ENCODE measurements around the gene NPAT. TPM values are rescaled to one million over a fixed set of nuclear protein-coding genes. Genes with fewer than 3 reads are reported as not detected.

NPAT gene
- polyA plus RNA-seq, 1 donor (not counting 4 experiments of a cell fraction or from before 2014, with no cell fraction given), result 8.0 TPM

GRCh38 chr11:108131993-108132392 is 90.4 kb downstream of the NPAT start:
- no peak overlapping the region for H2AFZ ChIP-seq (ENCODE audit: control insufficient read depth, low read length)
- no peaks in the 10 kb centered on the region for H3K9me3 ChIP-seq (ENCODE audit: control insufficient read depth, low read depth, low read length)
- TF ChIP-seq EZH2 (IDR thresholded peaks at IDR 0.05; ENCODE audit: low read length), result no peak
- no peak for TF ChIP-seq CTCF (optimal IDR thresholded peaks at IDR 0.05 in 1 of 3, IDR thresholded peaks at IDR 0.05 in 1 of 3, conservative IDR thresholded peaks at IDR 0.05 in 1 of 3; ENCODE audit: extremely low read depth in 1 of 3, insufficient read depth in 2 of 3, low read length in 3 of 3)
- no peaks in the 10 kb centered on the region for H3K27me3 ChIP-seq (ENCODE audit: control insufficient read depth, extremely low read depth, insufficient read depth, low read length)
- FAIRE-seq, result no peak
- no peak overlapping the region for H3K9ac ChIP-seq (ENCODE audit: control insufficient read depth, extremely low read depth, insufficient read depth, low read length)
- no peak overlapping the region for H3K4me3 ChIP-seq (ENCODE audit: control insufficient read depth in 2 of 3, extremely low read depth in 1 of 3, insufficient read depth in 2 of 3, low read depth in 1 of 3, low read length in 3 of 3)
- H4K20me1 ChIP-seq (ENCODE audit: control insufficient read depth, extremely low read depth, insufficient read depth, low read length), result no peaks in the 10 kb centered on the region
- no peak for DNase-seq (ENCODE audit: low read depth, low spot score)
- peaks cover 1 to 4% of the 10 kb centered on the region in 2 experiments for H3K36me3 ChIP-seq (ENCODE audit: control insufficient read depth in 2 of 2, extremely low read depth in 1 of 2, insufficient read depth in 2 of 2, low read length in 2 of 2)
- H3K79me2 ChIP-seq (ENCODE audit: control insufficient read depth, insufficient read depth, low read length), result peaks cover 3% of the 10 kb centered on the region
- dilution Hi-C loops (cut with MboI; ENCODE audit: extremely low pct_ligation_motif_present, low sequenced_read_pairs), result no loop called here
- no peaks in the 10 kb centered on the region for H3K9me1 ChIP-seq (ENCODE audit: control insufficient read depth, extremely low read depth, insufficient read depth, low read length)
- H3K27ac ChIP-seq (ENCODE audit: control insufficient read depth, insufficient read depth, low read length), result no peak overlapping the region
- peaks cover 3% of the 10 kb centered on the region for H3K4me1 ChIP-seq (ENCODE audit: control insufficient read depth, extremely low read depth, insufficient read depth, low read length)
- H3K4me2 ChIP-seq (ENCODE audit: control insufficient read depth, extremely low read depth, insufficient read depth, low read depth, low read length), result no peak overlapping the region

GRCh38 chr11:108128772-108129171 is 93.7 kb downstream of the NPAT start:
- dilution Hi-C loops (cut with MboI; ENCODE audit: extremely low pct_ligation_motif_present, low sequenced_read_pairs), result no loop called here
- no peak overlapping the region for H2AFZ ChIP-seq (ENCODE audit: control insufficient read depth, low read length)
- peaks cover 18% of the 10 kb centered on the region for H3K79me2 ChIP-seq (ENCODE audit: control insufficient read depth, insufficient read depth, low read length)
- DNase-seq (ENCODE audit: low read depth, low spot score), result no peak
- H3K9me1 ChIP-seq (ENCODE audit: control insufficient read depth, extremely low read depth, insufficient read depth, low read length), result no peaks in the 10 kb centered on the region
- H3K4me1 ChIP-seq (ENCODE audit: control insufficient read depth, extremely low read depth, insufficient read depth, low read length), result no peaks in the 10 kb centered on the region
- no peak for FAIRE-seq
- H3K27ac ChIP-seq (ENCODE audit: control insufficient read depth, insufficient read depth, low read length), result no peak overlapping the region
- no peaks in the 10 kb centered on the region for H3K27me3 ChIP-seq (ENCODE audit: control insufficient read depth, extremely low read depth, insufficient read depth, low read length)
- H3K9me3 ChIP-seq (ENCODE audit: control insufficient read depth, low read depth, low read length), result no peaks in the 10 kb centered on the region
- no peak overlapping the region for H3K4me3 ChIP-seq (ENCODE audit: control insufficient read depth in 2 of 3, extremely low read depth in 1 of 3, insufficient read depth in 2 of 3, low read depth in 1 of 3, low read length in 3 of 3)
- H3K4me2 ChIP-seq (ENCODE audit: control insufficient read depth, extremely low read depth, insufficient read depth, low read depth, low read length), result no peak overlapping the region
- H3K36me3 ChIP-seq (ENCODE audit: control insufficient read depth in 2 of 2, extremely low read depth in 1 of 2, insufficient read depth in 2 of 2, low read length in 2 of 2), result peaks cover 0 to 1% of the 10 kb centered on the region in 2 experiments
- TF ChIP-seq EZH2 (IDR thresholded peaks at IDR 0.05; ENCODE audit: low read length), result no peak
- TF ChIP-seq CTCF (optimal IDR thresholded peaks at IDR 0.05 in 1 of 3, IDR thresholded peaks at IDR 0.05 in 1 of 3, conservative IDR thresholded peaks at IDR 0.05 in 1 of 3; ENCODE audit: extremely low read depth in 1 of 3, insufficient read depth in 2 of 3, low read length in 3 of 3), result no peak
- H4K20me1 ChIP-seq (ENCODE audit: control insufficient read depth, extremely low read depth, insufficient read depth, low read length), result no peaks in the 10 kb centered on the region
- no peak overlapping the region for H3K9ac ChIP-seq (ENCODE audit: control insufficient read depth, extremely low read depth, insufficient read depth, low read length)

Data from keratinocyte (primary cell).